Astrocyte of the cerebellum (primary cell): ENCODE measurements around the gene SPON1.
"Not testable (repeated sequence)": the region's sequence is repeated elsewhere in the genome, so short reads cannot be mapped to it uniquely, and the experiment has no call there.

ENCODE experiments used
- DNase-seq: peaks from one replicate; pipeline ENCODE4 v3.0.0-alpha.2; 2011; ENCODE audit warnings: low read depth
- H3K4me3 ChIP-seq: 2 replicates; pipeline ENCODE4 v1.5.1; 2011; ENCODE audit warnings: mild to moderate bottlenecking, low read depth, low read length, moderate library complexity
- in situ Hi-C: cut with HindIII; loops from 2 replicates; pipeline ENCODE4 v1.10.0; 2017; ENCODE audit warnings: low sequenced_read_pairs
- TF ChIP-seq, protein P1 (sequence below): IDR thresholded peaks from 2 replicates; pipeline ENCODE4 v1.5.1; 2012; ENCODE audit warnings: low read length, low read depth, moderate library complexity, mild to moderate bottlenecking; ENCODE audit errors: missing control alignments

SPON1 gene

DNA sequence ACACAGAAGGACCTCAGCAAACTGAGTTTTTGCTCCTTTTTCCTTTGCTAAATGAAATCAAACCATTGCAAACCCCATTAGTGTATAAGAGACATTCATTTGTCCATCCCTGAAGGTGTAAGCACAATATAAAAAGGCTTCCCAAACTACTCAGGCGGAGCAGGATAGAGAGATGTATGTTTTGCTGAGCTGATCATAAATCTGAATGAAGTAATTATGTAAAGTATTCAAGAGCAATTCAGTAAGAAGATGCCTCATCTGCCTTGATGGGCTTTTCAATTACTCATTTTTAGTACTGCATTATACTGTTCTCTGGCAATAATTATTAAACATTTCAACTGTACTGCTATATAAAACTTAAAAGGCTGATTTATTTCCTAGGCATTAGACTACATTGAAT lies 65.0 kb downstream of the SPON1 start:
- in situ Hi-C loops, result no loop called here
- TF ChIP-seq, protein P1, sequence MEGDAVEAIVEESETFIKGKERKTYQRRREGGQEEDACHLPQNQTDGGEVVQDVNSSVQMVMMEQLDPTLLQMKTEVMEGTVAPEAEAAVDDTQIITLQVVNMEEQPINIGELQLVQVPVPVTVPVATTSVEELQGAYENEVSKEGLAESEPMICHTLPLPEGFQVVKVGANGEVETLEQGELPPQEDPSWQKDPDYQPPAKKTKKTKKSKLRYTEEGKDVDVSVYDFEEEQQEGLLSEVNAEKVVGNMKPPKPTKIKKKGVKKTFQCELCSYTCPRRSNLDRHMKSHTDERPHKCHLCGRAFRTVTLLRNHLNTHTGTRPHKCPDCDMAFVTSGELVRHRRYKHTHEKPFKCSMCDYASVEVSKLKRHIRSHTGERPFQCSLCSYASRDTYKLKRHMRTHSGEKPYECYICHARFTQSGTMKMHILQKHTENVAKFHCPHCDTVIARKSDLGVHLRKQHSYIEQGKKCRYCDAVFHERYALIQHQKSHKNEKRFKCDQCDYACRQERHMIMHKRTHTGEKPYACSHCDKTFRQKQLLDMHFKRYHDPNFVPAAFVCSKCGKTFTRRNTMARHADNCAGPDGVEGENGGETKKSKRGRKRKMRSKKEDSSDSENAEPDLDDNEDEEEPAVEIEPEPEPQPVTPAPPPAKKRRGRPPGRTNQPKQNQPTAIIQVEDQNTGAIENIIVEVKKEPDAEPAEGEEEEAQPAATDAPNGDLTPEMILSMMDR, result no peak
- DNase-seq, result no peak
- H3K4me3 ChIP-seq, result no peak overlapping the region

DNA sequence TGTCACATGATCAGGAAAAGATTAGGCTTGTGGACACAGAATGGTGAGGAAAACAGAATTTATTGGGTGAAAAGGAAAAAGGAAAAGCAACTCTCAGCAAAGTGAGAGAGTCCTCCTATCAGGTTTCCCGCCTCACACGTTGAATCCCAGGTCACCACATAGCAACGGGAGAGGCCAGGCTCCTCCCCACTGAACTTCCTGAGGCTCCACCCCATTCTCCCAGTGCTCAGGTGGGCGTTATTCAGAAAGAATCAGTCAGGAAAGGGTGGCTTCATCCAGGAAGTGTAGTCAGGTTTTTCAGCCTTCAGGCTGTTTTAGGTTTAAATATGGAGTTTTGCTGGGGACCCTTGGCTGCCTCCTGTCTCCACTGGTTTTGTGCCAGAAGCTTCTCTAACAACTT lies 66.9 kb downstream of the SPON1 start:
- DNase-seq, result no peak
- TF ChIP-seq, protein P1, result no peak
- no peak overlapping the region for H3K4me3 ChIP-seq
- in situ Hi-C loops, result no loop called here

DNA sequence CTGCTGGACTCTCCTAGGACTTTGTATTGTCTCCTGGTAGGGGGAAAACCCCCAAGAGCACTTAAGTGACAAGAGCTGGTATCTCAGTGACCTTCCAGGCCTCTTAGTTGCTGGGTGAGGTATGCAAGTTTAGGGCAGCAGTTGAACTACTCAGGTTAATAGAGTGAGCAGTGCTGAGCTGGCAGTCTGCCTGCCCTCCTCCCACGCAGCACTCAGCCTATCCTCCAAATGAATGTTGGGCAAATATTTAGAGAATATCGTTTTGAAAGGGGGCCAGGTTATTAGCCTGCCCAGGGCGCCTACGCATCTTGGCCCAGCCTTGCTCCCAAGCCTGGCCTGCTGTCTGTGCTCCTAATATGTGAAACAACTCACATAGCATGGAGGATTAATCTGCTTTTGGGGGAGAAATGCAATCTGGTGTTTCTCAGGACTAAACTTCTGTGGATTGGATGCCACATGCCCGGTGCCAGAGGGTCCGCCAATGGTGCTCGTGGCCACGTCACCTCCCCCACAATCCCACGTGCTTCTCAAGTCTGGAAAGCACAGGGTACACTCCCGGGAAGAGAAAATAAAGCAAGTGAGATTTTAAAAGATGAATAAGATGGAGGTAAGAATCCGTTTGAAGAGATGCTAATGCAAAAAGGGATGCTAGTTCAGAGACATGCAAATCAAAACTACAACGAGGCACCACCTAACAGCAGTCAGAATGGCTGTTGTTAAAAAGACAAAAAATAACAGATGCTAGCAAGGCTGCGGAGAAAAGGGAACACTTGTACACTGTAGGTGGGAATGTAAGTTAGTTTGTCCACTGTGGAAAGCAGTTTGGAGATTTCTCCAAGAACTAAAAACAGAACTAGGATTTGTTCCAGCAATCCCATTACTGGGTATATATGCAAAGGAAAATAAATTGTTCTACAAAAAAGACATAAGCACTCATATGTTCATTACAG lies 67.7 kb downstream of the SPON1 start:
- DNase-seq, result no peak
- in situ Hi-C loops, result no loop called here
- no peak overlapping the region for H3K4me3 ChIP-seq
- TF ChIP-seq, protein P1, result no peak

DNA sequence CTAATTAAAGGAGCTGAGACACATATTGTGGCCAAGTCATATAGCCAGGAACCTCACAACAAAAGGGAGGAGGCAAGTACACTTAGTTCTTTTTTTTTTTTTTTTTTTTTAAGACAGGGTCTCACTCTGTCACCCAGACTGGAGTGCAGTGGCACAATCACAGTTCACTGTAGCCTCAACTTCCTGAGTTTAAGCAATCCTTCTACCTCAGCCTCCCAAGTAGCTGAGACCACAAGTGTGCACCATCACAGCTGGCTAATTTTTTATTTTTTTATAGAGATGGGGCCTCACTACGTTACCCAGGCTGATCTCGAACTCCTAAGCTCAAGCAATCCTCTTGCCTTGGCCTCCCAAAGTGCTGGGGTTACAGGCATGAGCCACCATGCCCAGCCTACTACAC lies 73.0 kb downstream of the SPON1 start:
- in situ Hi-C loops, DNase-seq, H3K4me3 ChIP-seq: not testable (repeated sequence)

DNA sequence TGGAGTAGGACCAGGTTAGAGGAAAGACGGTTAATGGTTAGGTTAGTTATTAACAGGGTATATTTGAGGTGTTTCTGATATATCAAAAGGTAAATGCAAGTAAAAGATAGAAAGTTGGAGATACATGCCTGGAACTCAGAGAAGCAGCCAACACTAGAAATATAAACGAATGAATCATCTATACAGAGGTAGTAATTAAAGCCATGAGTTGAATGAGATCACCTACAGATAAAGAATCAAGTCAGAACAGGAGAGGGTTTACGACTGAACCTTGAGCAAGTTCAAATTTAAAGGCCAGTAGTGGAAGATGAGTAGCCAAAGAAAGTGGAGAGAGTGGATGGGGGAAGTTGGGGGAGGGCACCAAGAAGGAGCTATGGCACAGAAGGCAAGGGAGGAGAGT lies 73.9 kb downstream of the SPON1 start:
- in situ Hi-C loops, result no loop called here
- H3K4me3 ChIP-seq, result no peak overlapping the region
- TF ChIP-seq, protein P1, result no peak
- no peak for DNase-seq

DNA sequence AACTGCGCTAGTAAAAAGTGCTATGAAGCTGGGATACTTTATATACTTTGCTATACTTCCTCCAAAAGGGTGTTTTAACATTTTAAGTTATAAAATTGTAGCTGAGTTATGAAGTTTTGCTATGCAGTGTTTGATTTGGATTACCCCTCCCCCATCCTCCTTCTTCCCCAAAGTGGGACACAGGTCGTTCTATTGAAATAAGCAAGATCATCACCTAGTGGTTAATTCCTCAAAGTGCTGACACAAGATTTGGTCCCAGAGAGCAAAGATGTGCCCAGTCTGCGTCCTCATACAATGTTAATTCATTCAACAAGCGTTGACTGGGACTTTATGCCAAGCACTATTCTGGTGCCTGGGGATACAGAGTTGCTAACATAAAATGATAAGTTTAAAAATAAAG lies 78.5 kb downstream of the SPON1 start:
- in situ Hi-C loops, result no loop called here
- TF ChIP-seq, protein P1, result no peak
- no peak overlapping the region for H3K4me3 ChIP-seq
- no peak for DNase-seq

DNA sequence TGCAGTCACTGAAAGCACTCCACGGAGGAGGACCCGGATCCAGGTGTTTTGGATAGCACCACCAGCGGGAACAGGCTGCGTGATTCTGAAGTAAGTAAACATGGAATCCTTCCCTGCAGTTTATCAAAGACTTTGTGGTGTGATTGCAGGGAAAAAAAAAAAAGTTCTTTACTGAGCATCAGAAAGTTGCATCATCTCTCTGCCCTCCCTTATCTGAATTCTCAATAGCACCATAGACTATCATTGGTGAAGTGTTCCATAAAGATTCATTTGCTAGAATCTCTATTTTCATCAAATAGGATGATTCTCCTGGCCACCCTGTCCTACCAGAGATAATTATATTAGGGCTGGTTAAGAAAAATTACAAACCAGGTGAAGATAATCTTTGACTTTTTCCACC lies 79.0 kb downstream of the SPON1 start:
- no peak for DNase-seq
- in situ Hi-C loops, result no loop called here
- H3K4me3 ChIP-seq, result no peak overlapping the region
- TF ChIP-seq, protein P1, result no peak
